Measurements from ENCODE around the gene NEK3.
"Not testable (repeated sequence)": the region's sequence is repeated elsewhere in the genome, so short reads cannot be mapped to it uniquely, and the experiment has no call there.

NEK3 gene

DNA sequence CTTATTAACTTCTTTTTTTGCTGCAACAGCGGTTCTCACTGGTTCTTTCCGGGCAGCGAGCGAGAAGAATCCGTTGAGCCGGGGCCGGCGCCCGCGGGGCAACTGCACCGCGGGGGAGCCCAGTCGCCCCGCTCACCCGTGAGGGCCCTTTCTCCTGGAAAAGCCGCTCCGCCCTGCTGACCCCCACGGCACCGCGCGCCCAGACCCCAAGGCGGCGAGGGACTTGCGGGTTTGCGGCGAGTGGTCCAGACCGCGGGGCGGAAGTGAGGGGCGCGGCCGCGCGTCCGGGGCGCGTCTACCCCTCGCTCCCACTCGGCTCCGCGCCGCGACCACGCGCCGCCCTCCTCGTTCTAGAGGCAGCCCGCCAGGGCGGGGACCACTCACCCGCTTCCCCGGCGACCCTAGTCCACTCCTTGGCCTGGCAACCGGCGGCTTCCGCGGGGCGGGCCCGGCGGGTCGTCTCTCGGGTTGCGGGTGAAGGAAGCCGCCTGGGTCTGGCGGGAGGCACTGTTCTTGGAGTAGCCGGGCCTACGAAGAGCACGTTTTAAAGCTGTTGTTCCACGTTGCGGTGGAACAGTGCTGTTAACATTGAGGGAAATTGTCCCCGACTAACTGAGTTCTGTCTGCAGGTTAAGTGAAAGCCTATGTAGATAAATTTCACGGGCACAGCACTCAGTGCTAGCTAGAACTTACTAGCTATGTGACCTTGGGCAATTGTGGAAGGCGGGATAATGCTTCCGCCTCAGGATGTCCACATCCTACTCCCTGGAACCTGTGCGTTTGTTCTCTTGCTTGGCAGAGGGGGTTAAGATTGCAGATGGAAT is at the start of gene NEK3:
NEK3 (minus strand) TSS at position 439 of the 824 bp plus-strand sequence. CDS start 3,406 bp downstream, outside the sequence.
- peak; percentile 58 for ATAC-seq
- peak; percentile 50 for DNase-seq
- peaks cover 5% of the 10 kb centered on the region for H3K27me3 Mint-ChIP-seq
- H3K9me3 Mint-ChIP-seq: no peaks in the 10 kb centered on the region
- peaks cover 34% of the 10 kb centered on the region for H3K4me1 Mint-ChIP-seq
- peak within 1 kb of the TSS; percentile 79 for H3K4me3 Mint-ChIP-seq
- H3K36me3 Mint-ChIP-seq (ENCODE audit: low read depth): no peaks in the 10 kb centered on the region
- peak within 1 kb of the TSS; percentile 68 for H3K27ac Mint-ChIP-seq

GRCh38 chr13:52208384-52208783 is 49.0 kb upstream of the NEK3 start:
- not testable (repeated sequence) for H3K4me1 Mint-ChIP-seq; DNase-seq; H3K9me3 Mint-ChIP-seq; H3K27me3 Mint-ChIP-seq; H3K4me3 Mint-ChIP-seq; H3K36me3 Mint-ChIP-seq (ENCODE audit: low read depth)
- ATAC-seq: peak; percentile 88
- peak overlapping the region; percentile 54 for H3K27ac Mint-ChIP-seq

GRCh38 chr13:52207896-52208295 is 48.5 kb upstream of the NEK3 start:
- DNase-seq; H3K27me3 Mint-ChIP-seq; H3K4me3 Mint-ChIP-seq; H3K36me3 Mint-ChIP-seq (ENCODE audit: low read depth); ATAC-seq; H3K4me1 Mint-ChIP-seq; H3K9me3 Mint-ChIP-seq: not testable (repeated sequence)
- H3K27ac Mint-ChIP-seq: peak overlapping the region; percentile 54

- not testable (repeated sequence) for H3K4me3 Mint-ChIP-seq, ATAC-seq
Observed at GRCh38 chr13:52207337-52207736, 47.9 kb upstream of the NEK3 start.

GRCh38 chr13:52204546-52204945 is 45.1 kb upstream of the NEK3 start:
- H3K27me3 Mint-ChIP-seq; H3K4me3 Mint-ChIP-seq; DNase-seq; H3K36me3 Mint-ChIP-seq (ENCODE audit: low read depth); H3K9me3 Mint-ChIP-seq; H3K4me1 Mint-ChIP-seq; H3K27ac Mint-ChIP-seq; ATAC-seq: not testable (repeated sequence)

More at GRCh38 chr13:52207337-52207736, 47.9 kb upstream of the NEK3 start:
- not testable (repeated sequence) for H3K36me3 Mint-ChIP-seq (ENCODE audit: low read depth); H3K27me3 Mint-ChIP-seq; H3K27ac Mint-ChIP-seq; H3K9me3 Mint-ChIP-seq; H3K4me1 Mint-ChIP-seq; DNase-seq

- DNase-seq: not testable (repeated sequence)
Observed at GRCh38 chr13:52203864-52204263, 44.5 kb upstream of the NEK3 start.

GRCh38 chr13:52202506-52202905 is 43.1 kb upstream of the NEK3 start:
- H3K4me3 Mint-ChIP-seq; ATAC-seq; H3K27ac Mint-ChIP-seq; H3K36me3 Mint-ChIP-seq (ENCODE audit: low read depth); H3K27me3 Mint-ChIP-seq; DNase-seq; H3K9me3 Mint-ChIP-seq; H3K4me1 Mint-ChIP-seq: not testable (repeated sequence)

More at GRCh38 chr13:52203864-52204263, 44.5 kb upstream of the NEK3 start:
- not testable (repeated sequence) for H3K27ac Mint-ChIP-seq; ATAC-seq; H3K9me3 Mint-ChIP-seq; H3K4me1 Mint-ChIP-seq; H3K27me3 Mint-ChIP-seq; H3K36me3 Mint-ChIP-seq (ENCODE audit: low read depth); H3K4me3 Mint-ChIP-seq

DNA sequence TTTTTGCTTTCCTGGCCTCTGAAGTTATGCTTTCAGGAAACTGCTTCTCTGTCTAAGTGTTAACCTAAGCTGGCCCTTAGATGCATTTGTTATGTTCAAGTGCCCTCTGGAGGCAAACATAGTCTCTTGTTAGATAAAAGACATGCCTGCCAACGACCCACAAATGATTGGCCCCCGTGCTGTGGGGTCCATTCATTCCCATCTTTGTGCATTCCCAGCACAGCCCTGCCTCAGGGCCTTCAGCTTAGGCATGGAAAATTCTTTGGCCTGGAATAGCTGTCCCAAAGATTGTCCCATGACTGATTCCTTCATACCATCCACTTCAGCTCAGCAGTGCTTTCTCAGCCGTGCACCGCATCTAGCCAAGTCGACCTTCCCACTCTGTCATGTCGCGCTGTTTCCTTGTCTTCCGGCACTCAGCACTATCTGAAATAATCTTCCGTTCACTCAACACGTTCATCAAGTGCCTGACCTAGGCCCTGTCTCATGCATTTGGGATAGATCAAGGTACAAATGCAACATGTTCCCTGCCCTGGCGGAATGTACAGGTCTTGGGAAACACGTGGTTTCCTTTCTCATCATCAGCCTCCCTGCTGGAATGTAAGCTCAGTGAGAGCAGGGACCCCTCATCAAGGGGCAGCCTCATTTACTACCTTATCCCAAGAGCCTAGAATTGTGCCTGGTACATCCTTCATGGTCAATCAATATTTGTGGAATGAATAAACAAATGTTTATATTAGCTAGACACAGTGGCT is 42.2 kb upstream of the NEK3 start:
- not testable (repeated sequence) for DNase-seq; H3K27me3 Mint-ChIP-seq; H3K4me3 Mint-ChIP-seq; H3K9me3 Mint-ChIP-seq; H3K4me1 Mint-ChIP-seq; H3K36me3 Mint-ChIP-seq (ENCODE audit: low read depth)
- peak; percentile 29 for ATAC-seq
- peak overlapping the region; percentile 48 for H3K27ac Mint-ChIP-seq

DNA sequence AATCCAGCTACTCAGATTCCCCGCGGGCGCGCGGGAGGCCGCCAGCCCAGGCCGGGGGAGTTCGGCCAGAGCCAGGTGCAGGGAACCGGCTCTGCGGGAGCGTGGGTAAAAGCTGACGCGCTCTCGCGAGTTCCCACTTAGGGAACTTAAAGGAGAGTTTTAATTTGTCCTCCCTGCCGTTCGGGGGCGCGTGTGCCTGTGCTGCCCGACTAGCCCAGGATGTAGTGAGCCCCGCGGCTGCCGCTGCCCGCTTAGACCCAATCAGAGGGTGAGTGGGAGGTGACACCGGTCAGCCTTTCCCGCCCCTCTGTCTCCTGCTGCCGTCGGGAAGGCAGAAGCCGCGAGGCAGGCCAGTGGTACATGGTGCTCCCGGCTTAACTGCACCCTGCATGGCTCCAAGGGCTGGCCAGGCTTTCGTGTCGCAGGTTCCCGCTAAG is 36.0 kb upstream of the NEK3 start:
- peak overlapping the region; percentile 87 for H3K4me3 Mint-ChIP-seq
- ATAC-seq: peak; percentile 65

DNA sequence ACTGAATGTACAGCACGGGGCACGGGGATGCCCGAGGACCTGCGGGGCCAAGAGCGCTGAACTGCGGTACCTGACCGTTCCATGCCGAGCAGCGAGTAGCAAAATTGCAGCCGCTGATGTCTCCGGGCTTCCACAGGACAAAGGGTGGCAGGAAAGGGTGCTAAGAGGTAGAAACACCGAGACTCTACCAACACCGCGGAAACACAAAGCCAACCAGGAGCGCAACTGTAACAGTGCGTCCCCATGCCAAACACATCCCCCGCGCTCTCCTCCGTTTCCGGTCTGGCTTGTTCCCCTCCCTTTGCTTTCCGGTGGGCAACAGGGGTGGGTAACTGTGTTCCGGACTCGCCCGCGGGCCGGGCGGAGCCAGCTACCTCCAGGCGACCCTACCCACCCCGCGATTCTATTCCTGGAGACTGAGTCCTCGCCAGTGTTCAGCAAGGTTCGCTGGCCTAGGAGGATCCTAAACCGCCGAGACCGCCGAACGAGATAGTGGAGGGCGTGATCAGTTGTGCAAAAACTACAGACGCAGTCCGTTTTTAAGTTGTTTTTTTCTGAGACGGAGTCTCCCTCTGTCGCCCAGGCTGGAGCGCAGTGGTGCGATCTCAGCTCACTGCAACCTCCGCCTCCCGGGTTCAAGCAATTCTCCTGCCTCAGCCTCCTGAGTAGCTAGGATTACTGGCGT is 34.9 kb upstream of the NEK3 start:
- Mint-ChIP-seq H3K27ac (peak overlapping the region; percentile 95), H3K36me3 (ENCODE audit: low read depth) (peaks cover 6% of the 10 kb centered on the region), H3K4me3 (peak overlapping the region; percentile 87), H3K4me1 (peaks cover 26% of the 10 kb centered on the region), H3K9me3 (no peaks in the 10 kb centered on the region), H3K27me3 (no peaks in the 10 kb centered on the region)
- DNase-seq (peak; percentile 90), ATAC-seq (peak; percentile 95)

More for the DNA sequence above, 36.0 kb upstream of the NEK3 start:
- DNase-seq: peak; percentile 67
- H3K27me3 Mint-ChIP-seq: no peaks in the 10 kb centered on the region
- peaks cover 24% of the 10 kb centered on the region for H3K4me1 Mint-ChIP-seq
- no peaks in the 10 kb centered on the region for H3K9me3 Mint-ChIP-seq
- peak overlapping the region; percentile 42 for H3K27ac Mint-ChIP-seq
- no peaks in the 10 kb centered on the region for H3K36me3 Mint-ChIP-seq (ENCODE audit: low read depth)

- Mint-ChIP-seq H3K4me3 (peak overlapping the region; percentile 87), H3K4me1 (peaks cover 28% of the 10 kb centered on the region), H3K27ac (peak overlapping the region; percentile 95)
- not testable (repeated sequence) for ATAC-seq; H3K36me3 Mint-ChIP-seq (ENCODE audit: low read depth); H3K27me3 Mint-ChIP-seq; DNase-seq; H3K9me3 Mint-ChIP-seq
Observed at GRCh38 chr13:52193587-52194183, 34.3 kb upstream of the NEK3 start.

DNA sequence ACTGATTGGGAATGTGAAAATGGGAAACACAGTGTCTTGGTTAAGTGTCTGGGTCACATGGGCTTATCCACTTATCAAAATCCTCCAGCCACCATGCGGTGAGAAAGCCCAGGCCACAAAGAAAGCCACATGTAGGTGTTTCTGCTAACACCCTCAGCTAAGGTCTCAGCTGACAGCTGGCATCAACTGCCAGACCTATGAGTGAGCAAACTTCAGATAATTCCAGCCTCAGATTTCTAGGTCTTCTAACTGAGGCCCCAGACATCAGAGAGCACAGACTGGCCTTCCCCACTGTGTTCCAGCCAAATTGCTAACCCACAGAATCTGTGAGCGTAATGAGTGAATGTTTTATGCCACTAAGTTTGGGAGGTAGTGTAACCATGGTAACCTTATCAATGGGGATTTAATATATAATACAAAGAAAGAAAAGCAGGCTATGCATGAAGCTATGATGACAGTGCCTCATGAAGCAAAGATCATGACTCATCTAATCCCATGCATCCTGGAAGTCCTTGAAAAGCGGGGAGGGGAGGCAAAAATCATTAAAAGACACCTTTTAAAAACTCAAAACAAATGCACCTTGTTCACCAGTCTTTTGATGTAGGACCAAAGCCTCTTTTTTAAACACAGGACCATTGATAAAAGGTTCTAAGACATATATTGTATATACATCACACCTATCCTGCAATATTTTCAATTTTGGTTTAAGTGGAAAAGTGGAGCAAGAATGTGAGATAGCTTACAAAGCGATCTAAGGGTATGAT is 28.2 kb upstream of the NEK3 start:
- Mint-ChIP-seq H3K27ac (peak overlapping the region; percentile 69), H3K4me1 (peaks cover 27% of the 10 kb centered on the region), H3K36me3 (ENCODE audit: low read depth) (peaks cover 13% of the 10 kb centered on the region)
- not testable (repeated sequence) for H3K9me3 Mint-ChIP-seq, H3K4me3 Mint-ChIP-seq, H3K27me3 Mint-ChIP-seq, DNase-seq
- peak; percentile 91 for ATAC-seq

- DNase-seq: no peak
- Mint-ChIP-seq H3K27ac (peak overlapping the region; percentile 69), H3K27me3 (no peaks in the 10 kb centered on the region), H3K4me1 (peaks cover 26% of the 10 kb centered on the region), H3K36me3 (ENCODE audit: low read depth) (peaks cover 15% of the 10 kb centered on the region), H3K9me3 (no peaks in the 10 kb centered on the region), H3K4me3 (no peak overlapping the region)
- ATAC-seq: no peak
Observed at GRCh38 chr13:52187029-52187423, 27.6 kb upstream of the NEK3 start.

All from activated naive CD8-positive, alpha-beta T cell treated with anti-CD3 and anti-CD28 coated beads, Interleukin-2, amount 50 U/mL, for 24 hours (primary cell).